Body of pancreas (tissue), 4 donors: ENCODE measurements around the gene FAM222A.

Experiments used
- POLR2A ChIP-seq, 3 donors: fragments of 450-650 bp; IDR thresholded peaks; one replicate each; pipeline ENCODE4 v1.6.1; 2016; ENCODE audit warnings: antibody characterized with exemption in 3 of 3, mild to moderate bottlenecking in 2 of 3
- TF ChIP-seq, protein P1 (sequence below), 7 experiments: fragments of 450-650 bp in 4 of 7; fragments of 200-600 bp in 3 of 7; sonication (generic) in 3 of 7; IDR thresholded peaks; one replicate each; pipeline ENCODE4 v1.5.1; 2016 to 2019; ENCODE audit warnings: antibody characterized with exemption in 7 of 7

DNA sequence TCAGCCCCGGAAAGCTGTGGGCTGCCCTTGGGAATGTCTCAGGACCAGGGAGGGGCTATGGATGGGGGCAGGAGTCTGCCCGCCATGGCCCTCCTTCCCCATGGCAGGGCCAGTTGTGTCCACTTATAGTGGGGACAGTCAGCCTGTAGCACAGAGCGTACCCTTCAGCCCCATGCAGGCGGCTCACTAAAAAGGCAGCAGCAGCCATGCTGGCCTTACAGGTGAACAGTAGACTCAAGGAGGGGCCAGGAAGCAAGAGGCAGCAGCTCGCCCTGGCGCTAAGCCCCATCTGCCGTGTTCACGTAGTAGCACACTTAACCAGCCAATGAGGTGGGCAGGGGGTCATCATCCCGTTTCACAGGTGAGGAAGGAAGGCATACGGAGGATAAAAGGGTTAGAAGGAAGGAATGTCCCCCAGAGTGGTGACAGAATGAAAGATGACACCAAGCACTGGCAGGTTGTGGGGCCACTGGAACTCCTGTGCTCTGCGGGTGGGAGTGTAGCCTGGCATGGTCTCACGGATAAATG, 52.7 kb downstream of the FAM222A start:
- TF ChIP-seq, protein P1, sequence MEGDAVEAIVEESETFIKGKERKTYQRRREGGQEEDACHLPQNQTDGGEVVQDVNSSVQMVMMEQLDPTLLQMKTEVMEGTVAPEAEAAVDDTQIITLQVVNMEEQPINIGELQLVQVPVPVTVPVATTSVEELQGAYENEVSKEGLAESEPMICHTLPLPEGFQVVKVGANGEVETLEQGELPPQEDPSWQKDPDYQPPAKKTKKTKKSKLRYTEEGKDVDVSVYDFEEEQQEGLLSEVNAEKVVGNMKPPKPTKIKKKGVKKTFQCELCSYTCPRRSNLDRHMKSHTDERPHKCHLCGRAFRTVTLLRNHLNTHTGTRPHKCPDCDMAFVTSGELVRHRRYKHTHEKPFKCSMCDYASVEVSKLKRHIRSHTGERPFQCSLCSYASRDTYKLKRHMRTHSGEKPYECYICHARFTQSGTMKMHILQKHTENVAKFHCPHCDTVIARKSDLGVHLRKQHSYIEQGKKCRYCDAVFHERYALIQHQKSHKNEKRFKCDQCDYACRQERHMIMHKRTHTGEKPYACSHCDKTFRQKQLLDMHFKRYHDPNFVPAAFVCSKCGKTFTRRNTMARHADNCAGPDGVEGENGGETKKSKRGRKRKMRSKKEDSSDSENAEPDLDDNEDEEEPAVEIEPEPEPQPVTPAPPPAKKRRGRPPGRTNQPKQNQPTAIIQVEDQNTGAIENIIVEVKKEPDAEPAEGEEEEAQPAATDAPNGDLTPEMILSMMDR (IDR thresholded peaks at IDR 0.05) = no peak
- no peak for TF ChIP-seq POLR2A (IDR thresholded peaks at IDR 0.05)
